T-helper 2 cell treated with Interferon-gamma antibody and Interleukin-4, amounts not matched to agents 100 ng/mL and 5 ng/mL, for 36 hours (primary cell): Measurements from ENCODE around the gene SLC22A2. TPM values are rescaled to one million over a fixed set of nuclear protein-coding genes. Genes with fewer than 3 reads are reported as not detected.

ENCODE experiments used
- intact Hi-C: fragments of 100-400 bp; cut with micrococcal nuclease; formaldehyde crosslinking; loops from one replicate; pipeline ENCODE4 v1.15.1; 2023
- total RNA-seq: library from RNA; stranded (reverse); gene quantifications from 2 replicates; pipeline ENCODE4 v1.2.3, GENCODE V29; 2022

The SLC22A2 gene
- total RNA-seq, 1 donor from 2014 or later: not detected

DNA sequence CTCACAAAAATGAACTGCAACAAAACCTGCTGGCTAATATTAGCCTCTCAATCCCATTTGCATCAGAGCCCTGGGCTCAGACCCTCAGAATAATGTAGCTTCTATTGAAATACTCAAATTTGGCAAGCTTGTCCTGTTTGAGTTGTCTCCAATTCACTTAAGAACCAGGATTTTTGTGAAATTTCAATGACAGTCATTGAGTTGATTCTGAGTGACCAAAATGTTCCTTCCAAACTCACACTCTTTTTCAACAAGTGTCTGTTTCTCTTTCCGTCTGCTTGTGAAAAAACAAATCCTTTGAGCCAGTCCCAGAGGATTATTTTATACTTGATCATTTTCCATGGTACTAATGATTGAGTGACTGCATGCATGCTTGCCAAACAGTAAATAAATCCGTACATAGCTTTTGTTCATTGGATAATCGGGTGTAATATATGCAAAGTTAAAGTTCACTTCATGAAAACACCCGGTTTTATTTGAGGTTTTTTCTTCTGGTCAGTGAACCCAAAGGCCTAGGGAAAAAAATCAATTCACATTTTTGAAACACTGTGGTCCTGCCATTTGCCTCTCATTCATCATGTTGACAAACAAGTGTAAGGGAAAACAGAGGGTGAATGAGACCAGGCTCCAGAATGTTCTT, 16.4 kb upstream of the SLC22A2 start:
- intact Hi-C loops: no loop called here

GRCh38 chr6:160273750-160274149, 15.1 kb upstream of the SLC22A2 start:
- intact Hi-C loops: no loop called here

DNA sequence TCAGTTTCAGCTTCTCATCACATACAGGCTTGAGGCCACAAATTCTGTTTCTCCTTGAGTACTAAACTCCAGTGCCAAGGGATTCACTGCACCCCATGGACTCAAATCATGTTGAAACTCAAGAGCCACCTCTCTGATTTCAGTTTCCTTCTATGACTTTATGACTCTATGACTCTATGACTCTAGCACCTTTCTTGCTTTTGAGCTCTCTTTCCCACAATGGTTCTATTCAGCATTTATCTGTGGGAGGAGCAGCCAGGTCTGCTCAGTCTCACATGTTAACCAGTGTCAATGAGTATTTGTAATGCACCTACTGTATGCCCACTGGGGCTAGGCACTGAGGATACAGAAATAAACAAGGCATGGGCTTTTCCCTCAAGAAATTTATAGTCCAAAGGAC, 14.6 kb upstream of the SLC22A2 start:
- intact Hi-C loops: no loop called here

- intact Hi-C loops: no loop called here
These were observed 14.1 kb upstream of the SLC22A2 start for GRCh38 chr6:160272707-160273106.

DNA sequence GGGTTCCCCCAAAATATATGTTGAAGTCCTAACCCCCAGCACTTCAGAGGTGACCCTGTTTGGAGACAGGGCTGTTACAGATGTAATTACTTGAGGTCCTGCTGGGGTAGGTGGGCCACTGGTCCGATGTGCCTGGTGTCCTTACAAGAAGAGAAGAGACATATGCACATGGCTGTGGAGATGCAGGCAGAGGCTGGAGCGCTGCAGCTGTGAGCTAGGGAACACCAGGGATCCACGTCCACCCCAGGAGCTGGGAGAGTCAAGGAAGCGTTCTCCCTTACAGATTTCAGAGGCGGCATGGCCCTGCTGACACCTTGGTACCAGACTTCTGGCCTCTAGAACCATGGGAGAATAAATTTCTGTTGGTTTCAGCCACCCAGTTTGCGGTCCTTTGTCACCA, 11.7 kb upstream of the SLC22A2 start:
- intact Hi-C loops: no loop called here

DNA sequence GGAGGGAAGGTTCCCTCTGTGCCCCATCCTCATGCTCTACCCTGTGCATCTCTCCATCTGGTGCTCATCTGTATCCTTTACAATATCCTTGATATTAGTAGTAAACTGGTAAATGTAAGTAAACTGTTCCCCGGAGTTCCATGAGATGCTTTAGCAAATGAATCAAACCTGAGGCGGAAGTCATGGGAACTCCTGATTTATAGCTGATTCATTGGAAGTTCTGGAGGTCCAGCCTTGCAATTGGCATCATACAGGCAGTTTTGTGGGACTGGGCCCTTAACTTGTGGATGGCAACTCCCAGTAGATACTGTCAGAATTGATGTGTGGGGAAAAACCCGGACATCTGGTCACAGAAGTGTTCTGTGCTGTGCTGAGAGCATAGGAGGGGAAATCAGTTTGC, 11.2 kb upstream of the SLC22A2 start:
- intact Hi-C loops: no loop called here

DNA sequence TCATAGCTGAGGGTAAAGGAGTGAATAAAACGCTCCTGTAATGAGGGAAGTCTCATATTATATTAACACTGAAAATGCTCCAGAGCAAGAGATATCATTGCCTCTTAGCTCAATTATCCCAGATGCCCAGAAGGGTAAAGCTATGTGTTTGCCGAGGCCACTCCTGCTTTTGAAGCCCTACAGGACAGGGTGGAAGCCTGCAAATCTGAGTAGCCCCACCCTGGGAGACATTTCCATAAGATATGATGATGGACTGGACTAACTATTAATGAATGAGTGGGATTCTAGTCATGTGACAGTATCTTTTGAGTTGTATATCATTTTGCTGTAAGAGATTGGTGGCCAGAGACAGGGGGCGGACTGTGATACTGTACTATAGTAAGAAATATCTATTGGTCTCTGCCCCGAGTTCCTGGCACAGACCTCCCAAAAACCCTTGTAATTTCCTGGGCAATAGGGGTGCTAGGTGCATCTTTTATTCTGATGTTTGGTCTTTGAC, 10.5 kb upstream of the SLC22A2 start:
- intact Hi-C loops: no loop called here

DNA sequence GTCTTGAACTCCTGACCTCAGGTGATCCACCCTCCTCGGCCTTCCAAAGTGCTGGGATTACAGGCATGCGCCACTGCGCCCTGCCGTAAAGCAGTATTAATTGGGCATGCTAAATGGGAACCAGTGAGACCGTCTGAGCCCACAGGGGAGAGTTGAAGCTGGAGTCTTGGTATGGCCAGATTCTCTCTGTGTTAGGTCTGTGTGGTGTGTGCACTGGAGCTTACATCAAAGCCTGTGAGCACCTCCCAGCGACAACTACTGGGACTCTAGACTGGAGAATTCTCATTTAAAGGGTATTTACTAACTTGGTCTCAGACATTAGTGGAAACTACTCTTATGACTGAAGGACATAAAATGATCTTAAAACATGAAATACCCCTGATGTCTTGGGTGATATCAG, 8.5 kb upstream of the SLC22A2 start:
- intact Hi-C loops: no loop called here

DNA sequence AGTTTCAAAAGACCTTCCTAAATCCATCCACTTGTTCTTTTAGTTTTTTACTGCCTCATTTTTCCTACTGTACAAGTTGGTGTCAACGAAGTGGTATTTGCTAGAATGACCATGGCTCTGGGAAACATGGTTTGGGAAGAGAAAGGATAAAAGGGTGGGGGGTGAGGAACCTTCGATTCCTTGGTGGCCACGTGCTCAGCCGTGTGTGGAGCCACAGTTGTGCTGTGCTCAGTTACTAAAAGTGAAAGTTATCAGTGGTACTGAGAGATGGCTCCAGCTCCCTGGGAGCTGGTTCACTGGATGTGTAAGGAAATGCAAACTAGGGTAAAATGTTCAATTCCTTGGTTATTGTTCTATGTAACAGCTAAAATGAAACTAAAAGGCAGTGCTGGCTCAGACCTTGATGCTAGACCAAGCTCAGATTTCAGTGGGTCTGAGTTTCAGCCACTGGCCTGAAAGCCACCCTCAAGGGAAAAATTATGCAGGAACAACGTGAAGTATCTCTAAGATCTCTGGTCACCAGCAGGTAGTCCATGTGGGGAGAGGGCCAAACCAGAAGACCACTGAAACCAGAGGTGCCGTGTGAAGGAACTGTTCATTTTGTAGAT, 7.4 kb upstream of the SLC22A2 start:
- intact Hi-C loops: no loop called here

- intact Hi-C loops: no loop called here
These were observed 5.5 kb upstream of the SLC22A2 start for GRCh38 chr6:160264061-160264612.

GRCh38 chr6:160263196-160263939, 4.7 kb upstream of the SLC22A2 start:
- intact Hi-C loops: no loop called here

DNA sequence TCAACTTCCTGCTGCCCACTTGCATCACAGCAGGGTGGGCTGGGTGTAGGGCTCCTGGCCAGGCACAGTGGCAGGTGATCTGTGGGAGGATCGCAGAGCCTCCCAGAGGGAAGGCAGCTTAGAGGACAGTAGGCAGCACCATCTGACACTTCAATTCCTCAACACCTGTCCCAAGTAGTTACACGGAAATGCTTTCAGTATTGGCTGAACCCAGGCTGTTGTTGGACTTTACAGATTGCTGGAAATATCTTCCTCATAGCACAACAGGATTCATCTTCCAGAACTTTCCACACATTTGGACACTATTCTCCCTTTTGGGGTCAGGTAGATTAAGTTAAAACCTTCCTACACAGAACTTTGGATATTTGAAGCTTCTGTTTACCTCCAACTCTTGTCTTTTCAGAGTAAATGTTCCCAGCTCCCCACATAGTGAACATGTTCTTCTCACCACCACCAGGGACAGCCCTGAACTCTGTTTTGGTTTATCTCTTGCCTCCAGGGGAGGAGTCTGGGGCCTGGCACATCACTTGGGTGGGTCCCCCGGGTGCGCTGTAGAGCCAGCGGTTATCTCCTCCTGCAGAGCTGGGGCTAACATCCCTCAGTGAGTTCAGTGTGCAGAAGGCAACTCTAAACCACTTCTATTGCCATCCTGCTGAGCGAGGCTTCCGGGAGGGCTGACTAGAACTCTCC, 3.5 kb upstream of the SLC22A2 start:
- intact Hi-C loops: no loop called here

DNA sequence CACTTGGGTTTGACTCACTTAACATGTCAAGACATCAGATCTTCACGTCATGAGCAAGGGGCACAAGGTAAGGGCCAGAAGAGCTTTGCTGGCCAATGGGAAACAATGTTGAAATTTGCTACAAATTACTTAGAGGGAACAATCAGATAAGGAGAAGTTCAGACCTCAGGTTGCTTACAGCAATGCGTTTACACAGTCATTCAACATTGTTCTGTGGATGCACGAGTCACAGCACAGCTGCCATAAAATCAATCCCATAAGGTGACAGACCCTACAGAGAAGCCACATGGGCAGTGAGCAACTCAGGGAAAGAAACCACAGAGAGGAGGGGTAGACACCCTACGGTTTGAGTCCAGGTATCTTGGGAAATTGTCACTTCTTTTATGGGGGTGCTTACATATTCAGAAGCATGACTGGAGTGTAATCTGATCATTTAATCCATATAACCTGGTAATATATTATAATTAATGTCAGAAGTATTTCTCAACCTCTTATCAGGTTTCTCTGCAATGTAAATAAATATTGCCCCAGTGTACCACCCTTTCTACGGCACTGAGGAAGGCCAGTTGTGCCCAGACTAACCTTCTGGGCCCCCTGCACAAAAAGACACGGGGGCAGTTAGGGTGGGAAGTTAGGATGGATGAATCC, 2.3 kb upstream of the SLC22A2 start:
- intact Hi-C loops: no loop called here

GRCh38 chr6:160260367-160260766, 1.7 kb upstream of the SLC22A2 start:
- intact Hi-C loops: no loop called here

DNA sequence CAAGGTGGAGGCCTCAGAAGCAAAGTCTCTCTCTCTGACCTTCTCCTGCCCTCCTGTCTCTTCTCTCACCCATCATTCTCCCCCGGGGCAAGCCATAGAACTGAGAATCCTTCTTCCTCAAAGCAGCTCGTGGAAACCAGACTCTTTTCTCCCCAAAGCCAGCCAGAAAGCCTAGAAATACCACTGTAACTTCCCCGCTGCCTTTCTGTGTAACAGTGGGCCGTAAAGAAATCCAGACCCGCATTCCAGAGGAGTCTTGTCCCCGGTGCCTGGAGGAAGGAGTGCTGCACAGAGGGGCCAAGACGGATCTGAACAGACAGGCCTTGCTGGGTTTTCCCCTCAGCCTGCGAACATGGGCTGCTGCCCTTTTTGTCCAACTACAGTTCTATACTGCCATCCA, 977 bp upstream of the SLC22A2 start:
- intact Hi-C loops: no loop called here

DNA sequence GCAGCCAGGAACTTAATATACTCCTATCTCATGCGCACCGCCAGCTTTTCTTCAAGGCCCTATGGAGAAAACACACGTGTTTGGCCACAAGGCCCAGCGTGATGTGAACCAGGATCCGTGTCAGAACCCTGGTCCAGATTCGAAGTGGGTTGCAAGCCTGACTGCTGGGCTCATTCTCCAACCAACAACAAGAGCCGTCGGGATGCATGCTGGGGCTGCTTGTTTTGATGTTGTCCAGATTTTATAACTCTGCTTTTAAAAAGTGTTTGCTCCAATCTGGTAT, 463 bp upstream of the SLC22A2 start:
- intact Hi-C loops: no loop called here

DNA sequence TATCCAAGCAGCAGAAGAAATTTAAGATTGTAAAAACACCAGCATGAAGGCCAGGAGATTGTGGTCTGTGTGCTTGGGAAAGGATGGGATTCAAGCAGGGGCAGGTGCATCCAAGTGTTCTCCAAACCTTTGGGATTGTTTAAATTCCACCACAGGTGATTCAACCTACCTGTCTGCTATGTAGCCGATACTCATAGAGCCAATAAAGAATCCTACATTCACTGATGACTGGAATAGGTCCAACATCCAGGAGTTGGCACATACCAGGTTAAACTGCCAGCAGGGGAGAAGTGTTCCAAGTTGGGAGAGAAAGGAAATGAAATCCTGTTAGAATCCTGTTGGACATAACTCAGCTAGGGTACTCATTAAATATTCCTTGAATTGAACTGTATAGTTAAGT, 2.2 kb downstream of the SLC22A2 start:
- intact Hi-C loops: no loop called here

- intact Hi-C loops: no loop called here
These were observed 3.9 kb downstream of the SLC22A2 start for GRCh38 chr6:160254467-160255312.

DNA sequence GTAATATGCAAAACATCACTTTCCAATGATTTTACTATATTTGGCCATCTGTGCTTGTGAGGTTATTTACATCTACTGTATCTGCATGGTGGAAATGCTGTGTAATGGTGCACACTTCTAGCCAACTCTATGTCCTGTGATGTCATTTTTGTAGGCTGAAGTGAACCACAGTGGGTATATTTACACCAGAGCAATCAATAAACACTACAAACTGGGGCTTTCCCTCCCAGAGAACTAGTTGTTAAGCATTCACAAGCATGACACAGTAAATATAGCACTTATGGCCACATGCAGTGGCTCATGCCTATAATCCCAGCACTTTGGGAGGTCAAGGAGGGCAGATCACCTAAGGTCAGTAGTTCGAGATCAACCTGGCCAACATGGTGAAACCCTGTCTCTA, 4.9 kb downstream of the SLC22A2 start:
- intact Hi-C loops: no loop called here

DNA sequence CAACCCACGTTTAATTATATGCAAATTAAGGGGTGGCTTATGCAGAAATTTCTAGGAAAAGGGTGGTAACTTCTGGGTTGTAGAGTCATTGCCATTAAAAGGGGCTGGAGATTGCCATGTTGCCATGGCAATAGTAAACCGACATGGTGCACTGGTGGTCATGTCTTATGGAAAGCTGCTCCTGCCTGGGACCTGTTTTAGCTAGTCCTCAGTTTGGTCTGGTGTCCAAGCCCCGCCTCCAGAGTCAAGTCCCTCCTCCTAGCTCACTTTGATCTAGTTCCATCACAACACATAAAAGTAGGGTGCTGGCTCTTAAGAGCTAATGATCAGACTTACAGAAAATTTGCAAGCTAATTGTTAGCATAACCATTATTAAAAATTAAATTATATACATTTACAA, 5.3 kb downstream of the SLC22A2 start:
- intact Hi-C loops: no loop called here
